NCI-H1694 treated with DMSO at 0.1 percent for 48 hours (cell line): ENCODE measurements around the gene VASH1.

Experiments used
- DNase-seq: peaks from one replicate; lab custom pipeline; 2025; lab: John Stamatoyannopoulos, UW

The VASH1 gene

GRCh38 chr14:76742966-76743365, 18.3 kb upstream of the VASH1 start:
- no peak for DNase-seq

- DNase-seq: peak; percentile 99
These were observed 8.5 kb upstream of the VASH1 start for GRCh38 chr14:76752744-76753143.

- DNase-seq: no peak
These were observed 7.6 kb upstream of the VASH1 start for GRCh38 chr14:76753541-76754198.

- no peak for DNase-seq
These were observed 6.7 kb upstream of the VASH1 start for GRCh38 chr14:76754586-76754985.

- DNase-seq: peak; percentile 82
These were observed 5.5 kb upstream of the VASH1 start for GRCh38 chr14:76755610-76756370.

GRCh38 chr14:76756371-76756750, 4.9 kb upstream of the VASH1 start:
- no peak for DNase-seq

- no peak for DNase-seq
These were observed 1.7 kb upstream of the VASH1 start for GRCh38 chr14:76759589-76759988.

- no peak for DNase-seq
These were observed 735 bp upstream of the VASH1 start for GRCh38 chr14:76760331-76761135.

- DNase-seq: no peak
These were observed 717 bp downstream of the VASH1 start for GRCh38 chr14:76761960-76762410.

GRCh38 chr14:76762411-76763095, 1.3 kb downstream of the VASH1 start:
- DNase-seq: no peak

GRCh38 chr14:76763096-76764041, 2.1 kb downstream of the VASH1 start:
- peak; percentile 77 for DNase-seq

GRCh38 chr14:76765461-76765931, 4.2 kb downstream of the VASH1 start:
- no peak for DNase-seq

- DNase-seq: no peak
These were observed 6.7 kb downstream of the VASH1 start for GRCh38 chr14:76767681-76768656.

- no peak for DNase-seq
These were observed 7.6 kb downstream of the VASH1 start for GRCh38 chr14:76768671-76769500.

GRCh38 chr14:76769636-76770292, 8.5 kb downstream of the VASH1 start:
- no peak for DNase-seq

GRCh38 chr14:76770521-76771436, 9.5 kb downstream of the VASH1 start:
- no peak for DNase-seq

GRCh38 chr14:76771437-76771980, 10.2 kb downstream of the VASH1 start:
- no peak for DNase-seq
